Measurements from ENCODE around the gene PLXNA4. TPM values are rescaled to one million over a fixed set of nuclear protein-coding genes. Genes with fewer than 3 reads are reported as not detected.

The PLXNA4 gene
- polyA plus RNA-seq, 5 donors: 1.6 to 6.2 (median 2.5) TPM

DNA sequence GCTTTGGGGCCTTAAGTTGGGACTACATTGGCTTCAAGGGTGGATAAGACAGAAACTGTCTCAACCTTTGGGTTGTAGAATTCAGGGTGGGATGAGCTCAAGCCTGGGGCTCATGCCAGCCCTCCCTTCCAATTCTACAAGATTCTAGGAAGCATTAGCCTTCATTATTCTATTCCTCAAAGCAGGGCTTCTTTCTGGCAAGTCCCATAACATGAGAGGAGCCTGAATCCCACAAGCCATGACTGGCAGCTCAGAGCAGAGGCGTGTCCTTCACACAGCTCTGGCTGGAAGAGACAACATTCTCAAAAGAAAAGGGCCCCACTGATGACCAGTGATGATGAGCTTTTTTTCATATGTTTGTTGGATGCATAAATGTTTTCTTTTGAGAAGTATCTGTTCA is 187.6 kb downstream of the PLXNA4 start:
- no peak for DNase-seq

DNA sequence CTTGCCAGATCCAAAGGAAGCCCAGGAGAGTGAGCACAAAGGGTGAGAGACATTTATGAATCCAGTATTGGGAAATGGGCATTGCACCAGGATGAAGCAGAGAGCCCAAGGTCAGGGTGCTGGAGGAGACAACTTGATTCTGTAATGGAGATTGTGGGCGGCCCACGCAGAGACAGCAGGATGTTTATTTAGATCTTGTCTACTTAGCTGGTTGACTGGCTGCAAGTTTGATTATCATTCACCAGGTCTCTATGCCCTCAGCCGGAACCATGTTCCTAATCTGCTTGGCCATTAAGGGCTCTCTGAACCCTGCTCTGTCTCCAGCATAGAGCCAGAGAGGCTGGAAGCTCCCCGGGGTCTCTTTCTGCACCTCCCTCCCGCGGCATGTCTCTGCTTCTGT is 188.7 kb downstream of the PLXNA4 start:
- no peak for DNase-seq

- DNase-seq: no peak
Measured at GRCh38 chr7:132386201-132386681, 190.0 kb downstream of the PLXNA4 start.

GRCh38 chr7:132383962-132384361 is 192.3 kb downstream of the PLXNA4 start:
- no peak for DNase-seq

DNA sequence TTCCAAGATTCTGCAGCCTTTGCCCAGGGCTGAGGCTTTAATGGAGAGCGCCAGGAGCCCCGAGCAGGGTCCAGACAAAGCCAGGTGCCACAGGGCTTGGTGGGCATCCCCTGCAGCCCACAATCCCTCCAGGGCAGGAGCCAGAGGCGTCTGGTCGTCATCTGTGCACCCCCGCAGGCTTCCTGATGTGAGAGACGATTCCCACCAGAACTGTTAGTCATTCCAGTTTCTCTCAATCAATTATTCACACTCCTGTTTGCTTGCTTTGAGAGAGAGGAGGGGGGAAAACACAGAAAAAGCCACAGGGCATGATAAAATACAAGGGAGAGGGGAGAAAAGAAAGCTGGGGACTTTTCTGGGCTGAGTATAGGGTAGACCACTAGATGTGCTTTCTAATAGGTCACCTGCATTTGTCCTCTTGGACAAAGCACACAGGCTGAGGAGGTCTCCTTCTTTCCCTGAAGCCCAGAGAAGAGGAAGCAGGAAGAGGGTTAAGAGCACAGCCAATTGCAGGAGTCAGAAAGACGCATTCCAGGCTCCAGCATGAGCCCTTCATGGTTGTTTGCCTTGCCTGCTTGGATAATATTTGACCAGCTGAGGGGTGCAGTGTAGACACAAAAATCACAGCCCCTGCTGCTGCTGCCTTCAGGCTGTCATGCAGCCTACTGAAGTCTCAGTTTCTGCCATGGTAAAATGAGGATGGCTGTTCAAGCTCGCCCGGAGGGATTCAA is 194.4 kb downstream of the PLXNA4 start:
- no peak for DNase-seq

DNA sequence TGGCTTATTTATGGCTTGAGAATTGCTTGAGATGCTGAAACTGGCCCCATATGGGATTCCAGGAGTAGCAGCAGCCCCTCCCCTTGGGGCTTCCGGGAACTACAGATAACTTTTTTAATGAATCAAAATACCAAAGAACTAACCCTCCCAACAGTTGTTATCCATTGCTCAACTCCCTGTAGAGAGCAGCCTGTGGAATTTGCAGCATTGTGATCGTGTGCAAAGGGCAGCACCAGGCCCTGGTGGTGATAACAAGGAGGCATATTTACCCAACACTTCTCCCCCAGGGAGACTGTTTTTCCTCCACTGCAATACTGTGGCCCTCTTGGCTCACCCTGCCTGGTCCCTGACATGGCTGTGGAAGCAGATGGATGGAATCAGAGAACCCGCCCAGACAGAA is 196.2 kb downstream of the PLXNA4 start:
- DNase-seq: peak; percentile 67 to 73

DNA sequence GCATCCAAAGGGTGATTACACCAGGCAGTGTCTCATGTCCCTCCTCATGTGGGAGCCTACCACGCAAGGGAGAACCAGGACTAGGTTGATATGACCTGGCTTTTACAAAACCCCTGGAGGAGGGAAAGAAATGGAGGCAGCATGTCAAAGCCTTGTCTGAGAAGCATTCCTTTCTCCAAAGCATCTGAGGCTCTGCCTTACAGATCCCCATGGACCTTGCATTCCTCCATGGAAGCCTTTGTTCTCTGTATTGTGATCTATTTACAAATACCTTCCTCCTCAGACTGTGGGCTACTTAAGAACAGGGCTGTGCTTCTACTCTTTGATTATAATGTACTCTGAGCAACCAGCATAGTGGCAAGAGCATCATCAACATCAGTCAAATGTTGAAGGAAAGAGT is 197.0 kb downstream of the PLXNA4 start:
- no peak for DNase-seq

DNA sequence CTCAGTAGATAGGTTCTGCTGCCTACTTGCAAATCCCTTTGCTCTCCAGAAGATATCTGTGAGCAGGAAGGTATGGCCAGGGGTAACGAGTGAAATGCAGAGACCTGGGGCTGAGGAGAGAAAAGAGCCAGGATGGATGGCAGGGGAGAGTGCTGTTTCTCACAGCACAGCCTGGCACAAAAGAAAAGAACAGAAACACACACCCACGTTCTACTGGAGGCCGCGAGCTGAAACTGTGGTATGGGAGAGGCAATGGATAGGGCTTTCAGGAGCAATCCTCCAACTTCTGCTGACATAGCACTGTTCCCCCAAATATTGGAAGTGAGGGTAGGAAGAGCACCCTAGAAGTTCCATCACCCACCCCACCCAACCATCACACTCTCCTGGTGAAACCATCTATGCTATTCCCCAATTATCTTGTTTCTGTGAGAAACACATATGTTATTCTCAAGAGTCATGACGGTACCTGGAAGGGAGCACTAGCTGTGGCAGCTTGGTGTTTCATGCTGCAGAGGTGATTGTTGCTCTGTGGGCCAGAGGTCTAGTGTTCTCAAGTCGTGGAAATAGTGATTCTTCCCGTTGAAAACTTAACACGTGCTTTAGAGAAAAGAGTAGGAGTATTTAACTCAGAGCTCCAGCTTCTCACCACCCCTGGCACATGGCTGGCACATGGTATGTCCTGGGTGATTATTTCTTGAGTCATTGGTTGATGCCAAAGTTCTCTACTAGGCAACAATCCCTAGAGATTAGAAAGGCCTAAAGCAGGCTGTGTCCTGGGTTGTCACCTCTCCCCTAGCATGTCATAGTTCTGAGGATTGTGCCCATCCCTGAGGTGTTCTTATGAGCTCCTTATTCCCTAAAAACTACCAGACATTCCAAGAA is 198.3 kb downstream of the PLXNA4 start:
- DNase-seq: no peak

GRCh38 chr7:132377015-132377414 is 199.3 kb downstream of the PLXNA4 start:
- DNase-seq: peak in 1 of 2 donors; percentile 50

DNA sequence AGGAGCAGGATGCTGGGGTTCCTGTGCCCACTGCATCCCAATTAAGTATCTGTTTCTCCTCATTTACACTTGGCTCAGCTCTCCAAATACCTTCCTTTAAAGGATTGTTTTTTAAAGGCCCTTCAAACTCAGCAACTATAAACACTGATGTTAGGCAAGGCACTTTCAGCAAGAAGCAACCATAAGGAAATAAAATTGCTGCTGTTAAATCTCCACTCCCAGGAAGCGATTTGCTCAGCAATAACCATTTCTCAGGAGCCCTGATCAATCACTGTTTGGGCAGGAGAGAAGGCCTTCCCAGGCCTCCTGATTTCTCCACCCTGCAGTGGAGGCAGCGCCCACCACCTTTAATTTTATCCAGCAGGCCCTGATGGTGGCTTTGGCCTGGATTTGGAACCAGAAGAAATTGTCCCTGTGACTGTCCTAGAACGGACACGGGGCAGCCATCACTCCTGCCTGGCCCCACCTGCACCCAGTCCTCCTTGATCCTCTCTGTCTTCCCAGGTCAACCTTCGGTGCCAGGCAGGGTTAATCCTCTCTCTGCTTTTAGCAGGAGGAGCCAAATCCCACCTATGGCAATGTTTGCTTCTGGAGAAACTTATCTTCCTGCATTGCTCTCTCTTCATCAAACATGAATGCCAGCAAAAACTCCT is 199.8 kb downstream of the PLXNA4 start:
- no peak for DNase-seq

DNA sequence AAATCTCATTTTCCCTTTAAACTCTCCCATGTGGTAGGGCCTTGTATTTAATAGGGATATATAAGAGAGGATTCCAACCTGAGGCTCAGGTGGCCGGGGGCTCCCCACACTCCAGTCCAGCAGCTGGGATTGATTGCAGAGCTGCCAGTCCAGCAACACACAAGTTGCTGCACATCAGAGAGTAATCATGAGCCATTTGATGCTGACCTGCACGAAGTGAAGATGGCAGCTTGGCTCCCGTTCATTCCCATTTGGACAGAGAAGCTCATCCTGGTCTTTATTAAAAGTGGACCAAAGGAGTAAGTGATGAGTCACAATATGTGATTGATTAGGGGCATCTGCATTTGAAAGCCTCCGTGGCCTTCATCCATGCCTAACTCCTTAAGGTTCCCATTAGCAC is 202.4 kb downstream of the PLXNA4 start:
- DNase-seq: no peak

DNA sequence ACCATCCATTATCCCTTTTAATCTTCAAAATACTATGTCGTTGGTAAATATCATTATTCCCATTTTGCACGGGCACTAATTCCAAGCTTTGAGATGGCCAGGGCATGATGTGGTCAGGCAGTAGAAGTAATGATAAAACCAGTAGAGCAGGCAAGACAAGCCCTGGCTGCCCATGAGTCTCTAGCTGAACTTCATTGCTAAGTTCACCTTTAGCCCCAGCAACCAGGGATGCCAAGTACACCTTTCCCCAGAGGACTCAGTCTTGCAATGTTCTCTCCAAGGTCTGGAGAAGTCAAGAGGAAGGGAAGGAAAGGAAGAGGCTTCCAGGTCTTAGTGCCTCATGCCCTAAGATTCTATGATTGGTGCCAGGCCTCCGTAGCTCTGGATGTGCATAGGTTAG is 203.2 kb downstream of the PLXNA4 start:
- DNase-seq: no peak

DNA sequence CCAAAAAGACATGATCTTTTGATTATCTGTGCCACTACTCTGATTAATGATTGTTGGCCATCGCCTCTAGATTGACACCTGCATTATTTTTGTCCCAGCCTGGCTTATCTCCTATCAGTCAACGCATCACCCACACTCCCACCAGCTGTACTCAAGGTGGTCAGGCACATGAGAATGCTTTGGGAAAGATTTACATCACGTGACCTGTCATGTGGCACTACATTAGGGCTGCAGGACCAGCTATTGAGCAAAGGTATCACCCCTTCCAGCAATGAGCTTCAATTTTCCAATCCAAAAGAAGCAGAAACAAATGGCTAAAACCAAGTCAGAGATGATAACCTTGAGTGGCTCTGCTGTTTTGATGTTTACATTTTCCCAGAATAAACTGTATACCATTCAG is 204.3 kb downstream of the PLXNA4 start:
- no peak for DNase-seq

DNA sequence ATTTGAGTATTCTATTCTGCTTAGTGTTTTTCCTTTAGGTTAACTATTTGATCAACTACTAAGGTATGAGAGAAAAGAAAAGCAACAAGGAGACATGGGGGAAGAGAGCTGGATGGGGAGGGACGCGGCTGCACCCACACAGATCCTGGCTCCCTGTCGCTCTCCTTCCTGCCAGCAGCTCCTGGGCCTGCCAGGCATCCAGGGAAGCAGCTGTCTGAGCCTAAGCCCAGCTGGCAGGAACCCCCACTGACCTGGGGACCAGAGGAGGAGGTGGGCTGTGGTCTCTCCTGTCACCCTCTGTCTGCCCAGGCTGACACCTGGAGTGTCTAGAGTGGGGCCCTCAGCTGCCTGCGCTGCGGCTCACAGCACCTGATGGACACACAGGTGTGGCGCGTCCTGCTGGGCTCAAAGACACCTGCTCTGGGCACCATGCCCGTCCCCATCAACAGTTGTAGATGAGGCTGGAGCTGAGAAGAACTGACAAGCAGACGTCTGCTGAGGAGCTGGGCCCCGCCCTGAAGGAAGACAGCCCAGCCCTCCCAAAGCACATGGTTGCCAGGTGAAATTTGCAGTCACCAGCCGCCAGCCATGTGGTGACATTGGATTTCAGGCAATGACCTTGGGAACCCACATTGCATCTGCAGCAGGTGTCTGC is 207.9 kb downstream of the PLXNA4 start:
- DNase-seq: no peak

DNA sequence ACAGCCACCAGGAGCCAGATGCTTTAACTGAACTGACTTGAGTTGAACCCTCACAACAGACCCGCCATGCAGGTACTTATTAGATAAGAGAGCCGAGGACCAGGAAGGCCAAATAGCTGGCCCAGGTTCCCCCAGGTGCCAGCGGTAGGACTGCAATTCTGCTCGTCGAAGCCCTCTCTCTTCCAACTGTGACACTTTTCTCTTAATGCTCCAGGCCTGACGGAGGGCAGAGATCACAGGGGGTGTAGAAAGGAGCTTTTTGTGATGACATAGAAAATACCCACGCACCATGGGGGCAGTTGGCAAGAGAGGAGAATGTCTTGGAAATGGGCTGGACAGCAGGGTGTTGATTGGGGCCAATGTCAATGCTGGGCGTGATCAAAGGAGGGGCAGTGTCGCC is 208.5 kb downstream of the PLXNA4 start:
- DNase-seq: no peak

DNA sequence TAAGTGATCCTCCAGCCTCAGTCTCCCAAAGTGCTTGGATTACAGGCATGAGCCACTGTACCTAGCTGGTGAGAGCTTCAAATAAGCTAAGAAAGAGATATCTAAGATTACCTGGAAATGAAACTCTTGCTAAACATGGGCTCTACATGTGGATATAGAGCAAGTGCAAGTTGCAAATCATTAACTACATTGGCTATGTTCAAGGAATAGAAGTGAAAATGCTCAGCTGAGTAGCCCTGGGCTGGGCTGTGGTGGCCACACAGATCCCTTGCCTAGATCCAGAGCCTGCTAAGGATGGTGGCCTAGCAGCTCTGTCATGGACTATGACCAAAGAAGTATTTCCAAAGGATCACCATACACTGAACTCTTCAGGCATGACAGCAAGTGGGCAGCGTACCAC is 209.3 kb downstream of the PLXNA4 start:
- DNase-seq: no peak

- DNase-seq: no peak
Measured at GRCh38 chr7:132364226-132364625, 212.0 kb downstream of the PLXNA4 start.

GRCh38 chr7:132362059-132362458 is 214.2 kb downstream of the PLXNA4 start:
- no peak for DNase-seq

DNA sequence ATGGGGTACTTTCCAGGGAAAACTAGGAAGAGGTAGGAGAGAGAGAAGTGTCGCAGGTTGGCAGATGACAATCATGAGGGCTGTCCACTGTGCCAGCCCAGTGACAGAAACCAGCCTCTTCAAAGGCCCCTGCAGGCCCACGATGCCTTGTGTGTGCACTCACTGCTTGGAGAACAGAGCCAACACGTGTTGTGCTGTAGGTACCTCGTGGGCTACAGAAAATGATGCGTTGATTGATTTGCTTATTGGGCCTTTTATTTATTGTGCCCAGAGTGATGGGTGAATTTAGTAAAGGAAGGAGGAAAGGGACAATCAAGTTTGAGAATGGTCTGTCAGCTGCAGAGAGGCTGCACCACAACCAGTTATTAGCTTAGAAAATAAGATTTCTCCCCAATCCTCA is 215.1 kb downstream of the PLXNA4 start:
- no peak for DNase-seq

- no peak for DNase-seq
Measured at GRCh38 chr7:132359743-132360142, 216.5 kb downstream of the PLXNA4 start.

DNA sequence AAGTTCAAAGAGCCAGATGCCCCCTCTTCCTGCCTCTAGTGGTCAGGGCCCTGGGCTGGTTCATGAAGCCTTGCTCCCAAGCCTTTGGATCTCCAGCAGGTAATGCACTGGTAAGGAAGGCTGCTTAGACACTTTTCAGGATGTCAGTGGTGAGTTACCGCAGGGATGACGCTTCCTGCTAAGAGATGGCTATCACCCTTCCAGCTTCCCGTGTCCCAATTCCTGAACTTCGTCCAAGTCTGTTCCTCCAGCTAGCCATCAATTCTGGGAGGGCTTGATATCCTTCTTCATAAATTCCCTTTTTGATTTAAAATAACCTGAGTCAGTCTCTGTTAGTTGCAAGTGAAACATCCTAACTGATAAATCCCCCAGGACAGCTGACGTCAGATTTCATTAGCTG is 221.2 kb downstream of the PLXNA4 start:
- no peak for DNase-seq

GRCh38 chr7:132354527-132354926 is 221.7 kb downstream of the PLXNA4 start:
- DNase-seq: no peak
